ENCODE measurements around the gene NOD1. TPM values are rescaled to one million over a fixed set of nuclear protein-coding genes. Genes with fewer than 3 reads are reported as not detected.

Gene NOD1
- total RNA-seq, 1 donor, result 7.5 TPM

GRCh38 chr7:30473903-30474302, 4.7 kb downstream of the NOD1 start:
- H3K4me3 ChIP-seq (ENCODE audit: low read depth, low read length), result no peak overlapping the region
- no peak for DNase-seq (ENCODE audit: low read depth)
- TF ChIP-seq CTCF (IDR thresholded peaks at IDR 0.05; ENCODE audit: insufficient read depth, low read length), result no peak

- TF ChIP-seq CTCF (IDR thresholded peaks at IDR 0.05; ENCODE audit: insufficient read depth, low read length), result no peak
- H3K4me3 ChIP-seq (ENCODE audit: low read depth, low read length), result no peak overlapping the region
- DNase-seq (ENCODE audit: low read depth), result peak; percentile 98
These were observed 5.5 kb downstream of the NOD1 start for GRCh38 chr7:30472784-30473775.

- H3K4me3 ChIP-seq (ENCODE audit: low read depth, low read length), result no peak overlapping the region
- no peak for DNase-seq (ENCODE audit: low read depth)
- no peak for TF ChIP-seq CTCF (IDR thresholded peaks at IDR 0.05; ENCODE audit: insufficient read depth, low read length)
These were observed 6.4 kb downstream of the NOD1 start for GRCh38 chr7:30472081-30472783.

- TF ChIP-seq CTCF (IDR thresholded peaks at IDR 0.05; ENCODE audit: insufficient read depth, low read length), result no peak
- H3K4me3 ChIP-seq (ENCODE audit: low read depth, low read length), result no peak overlapping the region
- no peak for DNase-seq (ENCODE audit: low read depth)
These were observed 7.4 kb downstream of the NOD1 start for GRCh38 chr7:30471205-30471604.

GRCh38 chr7:30470771-30471170, 7.8 kb downstream of the NOD1 start:
- no peak overlapping the region for H3K4me3 ChIP-seq (ENCODE audit: low read depth, low read length)
- DNase-seq (ENCODE audit: low read depth), result peak; percentile 90
- TF ChIP-seq CTCF (IDR thresholded peaks at IDR 0.05; ENCODE audit: insufficient read depth, low read length), result no peak

- DNase-seq (ENCODE audit: low read depth), result peak; percentile 72
- H3K4me3 ChIP-seq (ENCODE audit: low read depth, low read length), result peak overlapping the region; percentile 28
- TF ChIP-seq CTCF (IDR thresholded peaks at IDR 0.05; ENCODE audit: insufficient read depth, low read length), result no peak
These were observed 8.3 kb downstream of the NOD1 start for GRCh38 chr7:30470163-30470770.

Measured in fibroblast of the aortic adventitia (primary cell).